ENCODE data around the gene LATS1. TPM values are rescaled to one million over a fixed set of nuclear protein-coding genes. Genes with fewer than 3 reads are reported as not detected.

The LATS1 gene
- total RNA-seq: 10 to 100 TPM; 24.4 to 30.5 TPM

DNA sequence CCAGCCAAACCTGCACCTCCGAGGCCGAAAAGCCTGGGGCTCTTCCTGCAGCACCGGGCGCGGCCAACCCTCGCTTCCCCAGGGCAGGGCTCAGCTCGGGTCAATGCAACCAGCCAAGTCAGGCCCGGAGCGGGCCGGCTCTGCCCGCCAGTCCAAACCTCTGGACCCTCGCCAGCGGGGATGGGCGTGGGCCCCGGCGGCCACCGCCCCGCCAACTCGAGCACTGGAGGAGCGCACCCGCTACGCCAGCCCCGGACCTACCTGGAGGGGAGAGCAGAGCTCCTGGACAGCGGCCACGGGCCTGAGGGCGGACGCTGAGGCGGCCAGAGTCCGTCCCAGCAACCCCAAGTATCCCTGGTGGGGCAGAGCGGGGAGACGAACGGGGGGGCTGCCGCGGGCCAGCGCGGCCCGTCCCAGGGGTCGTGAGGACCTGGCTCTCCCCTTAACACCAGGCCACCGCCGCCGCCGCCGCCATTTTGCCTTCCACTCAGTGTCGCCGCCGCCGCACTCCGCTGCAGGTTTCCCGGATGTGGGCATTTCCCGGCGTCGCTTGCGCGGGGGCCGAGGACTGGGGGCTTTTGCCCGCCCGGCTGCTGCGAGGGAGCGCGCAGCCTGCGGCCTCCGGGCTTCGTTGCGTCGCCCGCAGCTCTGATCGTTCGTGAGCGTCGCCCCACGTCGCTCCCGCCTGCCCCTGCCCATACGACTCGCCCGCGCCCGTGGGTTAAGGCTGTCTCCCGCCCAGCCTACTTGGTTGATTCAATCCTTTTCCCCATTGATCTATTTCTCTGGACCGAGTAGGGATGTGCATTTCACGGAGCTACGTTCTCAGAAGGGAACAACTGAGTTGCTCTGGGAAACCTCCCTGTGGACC is at the start of gene LATS1:
TSS of gene LATS1 (minus strand) at position 514 of the 871 bp plus-strand sequence. CDS start 15,975 bp downstream, outside the sequence.
- Histone ChIP-seq H3K27ac (peak within 1 kb of the TSS; percentile 92 to 99), H3K27me3 (replicated peaks; ENCODE audit: insufficient read depth) (no peaks in the 10 kb centered on the region), H3K9me3 (no peaks in the 10 kb centered on the region), H3K4me1 (ENCODE audit: control insufficient read depth in 1 of 2, low read depth in 2 of 2) (peaks cover 28 to 36% of the 10 kb centered on the region in 2 donors), H3K4me3 (peak within 1 kb of the TSS; percentile 96), H3K36me3 (no peaks in the 10 kb centered on the region)
- TF ChIP-seq CTCF (IDR thresholded peaks at IDR 0.05): no peak
- DNase-seq (ENCODE audit: low spot score) (peak; percentile 64), ATAC-seq (ENCODE audit: insufficient number of reproducible peaks, low FRiP score, low read depth) (peak; percentile 82)

GRCh38 chr6:149766156-149766769 is 48.4 kb upstream of the LATS1 start:
- no peak overlapping the region for H3K4me3 ChIP-seq
- H3K27ac ChIP-seq: no peak overlapping the region
- no peaks in the 10 kb centered on the region for H3K27me3 ChIP-seq (replicated peaks; ENCODE audit: insufficient read depth)
- TF ChIP-seq CTCF (IDR thresholded peaks at IDR 0.05): no peak
- H3K4me1 ChIP-seq (ENCODE audit: control insufficient read depth in 1 of 2, low read depth in 2 of 2): peaks cover 0 to 6% of the 10 kb centered on the region in 2 donors
- DNase-seq (ENCODE audit: low spot score) (no peak), ATAC-seq (ENCODE audit: insufficient number of reproducible peaks, low FRiP score, low read depth) (no peak)
- no peaks in the 10 kb centered on the region for H3K9me3 ChIP-seq
- no peaks in the 10 kb centered on the region for H3K36me3 ChIP-seq

DNA sequence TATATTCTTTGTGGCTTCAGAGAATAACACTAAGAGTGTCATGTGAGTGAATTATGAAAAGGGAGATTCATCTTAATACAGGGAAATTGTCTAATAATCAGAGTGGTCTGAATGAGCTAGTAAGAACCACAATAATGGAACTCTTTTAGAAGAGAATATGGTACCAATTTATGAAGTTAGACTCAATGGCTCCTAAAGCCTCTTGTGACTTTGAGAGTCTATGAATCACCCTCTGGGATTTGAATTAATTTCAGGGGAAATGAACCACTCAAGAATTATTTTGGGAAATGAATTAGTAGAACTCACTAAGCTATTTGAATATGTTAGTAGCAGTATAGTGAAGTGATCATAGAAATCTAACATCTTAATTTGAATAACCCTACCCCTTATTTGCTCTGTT is 46.0 kb upstream of the LATS1 start:
- no peak for TF ChIP-seq CTCF (IDR thresholded peaks at IDR 0.05)
- no peaks in the 10 kb centered on the region for H3K36me3 ChIP-seq
- ATAC-seq (ENCODE audit: insufficient number of reproducible peaks, low FRiP score, low read depth) (no peak), DNase-seq (ENCODE audit: low spot score) (no peak)
- peaks cover 0 to 6% of the 10 kb centered on the region in 2 donors for H3K4me1 ChIP-seq (ENCODE audit: control insufficient read depth in 1 of 2, low read depth in 2 of 2)
- no peaks in the 10 kb centered on the region for H3K9me3 ChIP-seq
- H3K27ac ChIP-seq: no peak overlapping the region
- H3K27me3 ChIP-seq (replicated peaks; ENCODE audit: insufficient read depth): no peaks in the 10 kb centered on the region
- H3K4me3 ChIP-seq: no peak overlapping the region

DNA sequence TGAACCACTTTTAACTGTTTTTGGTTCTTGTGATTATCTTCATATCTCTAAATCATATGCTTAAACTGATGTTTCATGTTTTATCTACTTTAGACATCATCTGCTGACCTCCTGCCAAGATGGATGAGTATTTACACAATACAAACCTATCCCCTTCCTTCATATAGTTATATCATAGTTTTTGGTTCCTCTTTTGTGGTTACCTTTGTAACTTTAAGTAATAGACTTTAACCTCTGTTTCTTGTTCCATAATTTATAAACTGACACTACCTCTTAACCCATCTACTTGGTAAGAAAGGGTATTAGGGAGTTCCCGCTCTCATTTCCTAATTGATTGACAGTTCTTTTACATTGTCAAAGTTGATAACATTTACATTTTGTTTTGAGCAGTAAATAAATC is 43.5 kb upstream of the LATS1 start:
- no peak for DNase-seq (ENCODE audit: low spot score)
- Histone ChIP-seq H3K36me3 (no peaks in the 10 kb centered on the region), H3K9me3 (no peaks in the 10 kb centered on the region), H3K27ac (no peak overlapping the region), H3K4me1 (ENCODE audit: control insufficient read depth in 1 of 2, low read depth in 2 of 2) (peaks cover 0 to 6% of the 10 kb centered on the region in 2 donors), H3K4me3 (no peak overlapping the region), H3K27me3 (replicated peaks; ENCODE audit: insufficient read depth) (no peaks in the 10 kb centered on the region)
- no peak for TF ChIP-seq CTCF (IDR thresholded peaks at IDR 0.05)
- no peak for ATAC-seq (ENCODE audit: insufficient number of reproducible peaks, low FRiP score, low read depth)

DNA sequence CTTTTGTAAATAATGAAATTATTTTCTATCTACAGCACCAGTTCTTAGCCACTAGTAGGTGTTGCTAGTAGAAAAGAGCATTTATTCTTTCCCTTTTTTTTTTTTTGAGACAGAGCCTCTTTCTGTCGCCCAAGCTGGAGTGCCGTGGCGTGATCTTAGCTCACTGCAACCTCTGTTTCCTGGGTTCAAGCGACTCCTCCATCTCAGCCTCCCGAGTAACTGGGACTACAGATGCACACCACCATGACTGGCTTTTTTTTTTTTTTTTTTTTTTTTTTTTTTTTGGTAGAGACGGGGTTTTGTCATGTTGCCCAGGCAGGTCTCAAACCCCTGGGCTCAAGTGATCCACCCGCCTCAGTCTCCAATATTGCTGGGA is 38.3 kb upstream of the LATS1 start:
- DNase-seq (ENCODE audit: low spot score): no peak
- H3K36me3 ChIP-seq: no peaks in the 10 kb centered on the region
- H3K4me1 ChIP-seq (ENCODE audit: control insufficient read depth in 1 of 2, low read depth in 2 of 2): peaks cover 3 to 14% of the 10 kb centered on the region in 2 donors
- H3K27me3 ChIP-seq (replicated peaks; ENCODE audit: insufficient read depth): no peaks in the 10 kb centered on the region
- H3K27ac ChIP-seq: no peak overlapping the region
- no peaks in the 10 kb centered on the region for H3K9me3 ChIP-seq
- H3K4me3 ChIP-seq: no peak overlapping the region
- no peak for ATAC-seq (ENCODE audit: insufficient number of reproducible peaks, low FRiP score, low read depth)
- TF ChIP-seq CTCF (IDR thresholded peaks at IDR 0.05): no peak
